Activated T-cell treated with anti-CD3 and anti-CD28 coated beads, Interleukin-2, amount 50 U/mL, for 1 hour (primary cell): Measurements from ENCODE around the gene ATG2A.

Experiments used
- DNase-seq: peaks from one replicate; pipeline ENCODE4 v3.0.0-alpha.2; 2020

ATG2A gene

DNA sequence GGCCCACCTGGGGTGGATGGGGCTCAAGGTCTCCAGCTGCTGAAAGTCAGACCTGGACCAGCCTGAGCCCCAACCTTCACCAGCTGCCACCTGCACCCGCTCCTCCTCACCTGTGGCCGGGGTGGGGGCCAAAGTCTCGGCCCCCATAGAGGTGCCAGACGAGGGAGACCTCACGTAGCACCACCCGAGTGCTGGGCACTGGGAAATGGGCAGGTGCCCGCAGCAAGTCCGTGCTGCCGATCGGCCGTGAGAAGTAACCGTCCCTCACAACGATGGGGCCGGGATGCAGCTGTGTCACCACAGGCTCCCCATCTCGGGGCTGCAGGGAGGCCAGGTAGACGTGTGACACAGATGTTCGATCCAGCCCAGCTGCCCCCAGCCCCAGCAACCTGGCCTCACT is 16.2 kb downstream of the ATG2A start:
- DNase-seq, result no peak

DNA sequence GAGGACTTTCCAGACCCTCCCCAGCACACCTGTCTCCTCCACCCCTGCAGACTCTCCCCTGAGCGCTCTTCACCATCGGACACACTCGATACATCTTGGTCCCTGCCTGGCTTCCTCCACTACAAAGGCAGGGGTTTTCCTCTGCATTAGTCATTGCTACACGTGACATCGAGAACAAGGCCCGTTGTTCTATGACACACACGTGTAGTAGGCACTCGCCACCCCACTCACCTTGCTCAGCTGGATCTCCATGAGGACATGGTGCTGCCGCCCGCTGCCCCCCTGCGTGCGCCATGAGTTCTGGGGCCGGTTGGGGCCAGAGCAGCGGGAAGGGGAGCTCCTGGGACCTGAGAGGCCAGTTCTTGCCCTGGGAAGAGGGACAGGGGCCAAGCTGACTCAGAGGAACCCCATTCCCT is 16.7 kb downstream of the ATG2A start:
- peak; percentile 55 for DNase-seq

DNA sequence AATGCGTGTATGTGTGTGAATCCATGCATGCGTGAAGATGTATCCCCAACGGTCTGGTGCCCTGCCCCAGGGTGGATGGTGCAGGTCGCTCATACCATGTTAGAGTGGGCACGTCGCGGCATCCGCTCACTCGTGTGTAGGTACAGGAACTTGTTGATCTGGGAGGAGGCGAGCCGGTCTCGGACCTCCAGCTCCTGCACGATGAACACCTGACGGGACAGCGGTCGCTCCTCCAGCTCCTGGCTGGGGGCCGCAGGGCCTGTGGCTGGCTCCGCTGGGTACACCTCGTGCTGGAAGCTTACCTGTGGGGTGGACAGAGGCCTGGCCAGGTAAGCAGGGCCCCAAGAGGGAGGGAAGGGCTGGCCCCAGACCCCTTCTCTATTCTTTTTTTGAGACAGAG is 18.5 kb downstream of the ATG2A start:
- no peak for DNase-seq

DNA sequence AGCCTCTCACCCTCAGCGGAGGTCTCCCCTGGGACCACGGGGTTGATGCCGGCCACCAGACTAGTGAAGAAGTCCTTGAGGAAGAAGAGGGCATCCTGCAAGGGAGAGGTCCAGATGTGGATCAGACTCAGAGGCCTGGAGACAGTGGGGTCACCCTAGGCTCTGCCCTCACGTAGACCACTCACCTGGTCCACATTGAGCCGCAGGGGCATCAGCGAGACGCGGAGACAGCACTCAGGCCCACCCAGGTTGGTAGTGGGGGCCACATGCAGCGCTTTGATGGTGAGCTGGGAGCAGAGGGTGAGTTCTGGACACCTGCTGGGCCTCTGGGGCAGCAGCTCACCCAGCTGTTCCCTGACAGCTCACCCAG is 18.9 kb downstream of the ATG2A start:
- no peak for DNase-seq

DNA sequence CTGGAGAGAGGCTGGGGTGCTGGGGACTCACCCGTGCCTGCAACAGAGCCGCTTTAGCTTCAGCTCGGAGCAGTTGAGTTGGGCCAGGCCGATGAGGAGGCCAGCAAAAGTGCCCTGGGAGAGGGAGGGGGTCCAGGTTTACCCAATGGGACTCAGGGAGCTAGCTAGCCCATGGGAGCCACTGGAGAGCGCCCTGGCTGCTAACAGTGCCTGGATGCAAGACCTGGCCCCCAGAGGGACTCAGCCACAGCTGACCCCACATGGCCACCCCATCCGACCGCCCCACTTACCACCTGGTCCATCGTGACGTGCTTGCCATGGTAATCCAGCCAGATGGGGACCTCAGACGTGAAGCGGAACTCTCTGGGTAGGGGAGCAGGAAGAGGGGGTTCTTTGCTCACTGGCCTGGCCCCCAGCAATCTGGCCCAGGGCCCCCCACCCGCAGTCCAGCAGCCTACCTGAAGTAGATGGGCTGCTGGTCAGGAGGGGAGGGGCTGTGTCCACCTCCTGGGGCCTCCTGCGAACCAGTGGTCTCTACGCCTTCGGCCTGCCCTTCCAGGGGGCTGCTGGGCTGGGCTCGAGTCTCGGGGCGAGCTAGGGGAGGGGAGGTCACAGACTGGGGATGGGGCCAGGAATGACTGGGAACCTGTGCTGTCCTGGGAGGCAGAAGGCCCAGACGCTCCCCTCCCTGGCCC is 19.5 kb downstream of the ATG2A start:
- no peak for DNase-seq

DNA sequence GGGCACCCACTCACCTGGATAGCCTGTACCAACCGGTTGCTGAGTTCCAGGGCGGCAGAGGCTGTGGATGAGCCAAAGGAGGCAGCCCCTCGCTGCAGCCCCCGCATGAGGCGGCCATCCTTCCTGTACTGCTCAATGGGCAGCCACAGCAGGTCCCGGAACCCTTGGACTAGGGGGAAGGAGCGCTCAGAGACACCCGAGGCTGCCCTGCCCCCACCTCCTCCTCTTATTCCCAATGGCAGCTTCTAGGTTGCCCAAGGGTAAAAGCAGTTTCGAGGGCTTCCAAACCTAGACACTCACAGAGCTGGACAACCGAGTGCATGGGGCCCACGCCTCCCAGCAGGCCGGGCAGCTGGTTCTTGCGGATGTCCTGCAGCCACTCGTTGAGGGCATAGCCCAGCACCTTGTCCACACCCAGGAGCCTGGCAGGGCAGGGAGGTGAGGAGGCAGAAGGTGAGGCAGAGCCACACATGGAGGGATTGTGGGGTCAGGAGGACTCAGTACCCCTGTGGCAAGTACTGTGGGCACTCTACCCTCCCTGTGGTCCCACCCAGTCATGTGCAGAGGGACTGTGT is 20.5 kb downstream of the ATG2A start:
- DNase-seq, result no peak

DNA sequence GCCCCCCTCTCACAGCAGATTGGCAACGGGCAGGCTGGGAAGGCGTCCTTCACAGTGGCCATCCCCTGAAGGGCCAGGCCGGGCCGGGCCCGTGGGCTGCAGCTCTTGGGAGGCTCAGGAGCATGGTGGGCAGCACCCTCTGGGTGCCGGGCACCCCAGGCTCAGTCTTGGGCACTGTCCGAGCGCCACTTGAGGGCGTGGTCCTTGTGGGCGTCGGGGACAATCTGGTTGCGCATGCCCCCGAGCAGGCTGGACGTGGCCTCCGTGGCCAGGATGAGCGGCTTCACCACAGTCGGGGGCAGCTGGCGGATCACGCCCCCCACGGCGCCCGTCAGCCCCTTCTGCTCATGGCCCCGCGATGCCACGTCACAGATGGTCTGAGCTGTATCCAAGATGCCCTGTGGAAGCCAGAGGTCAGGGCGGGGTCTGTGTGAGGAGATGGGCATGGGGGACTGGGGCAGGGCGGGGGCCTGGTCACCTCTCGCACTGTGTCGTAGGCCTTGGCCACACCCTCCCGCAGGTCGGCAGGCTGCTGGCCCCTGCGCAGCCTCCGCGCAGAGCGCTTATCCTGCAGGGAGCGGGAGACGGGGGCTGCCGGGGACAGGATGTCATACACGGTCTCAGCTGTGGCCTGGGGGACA is 22.1 kb downstream of the ATG2A start:
- DNase-seq, result no peak

DNA sequence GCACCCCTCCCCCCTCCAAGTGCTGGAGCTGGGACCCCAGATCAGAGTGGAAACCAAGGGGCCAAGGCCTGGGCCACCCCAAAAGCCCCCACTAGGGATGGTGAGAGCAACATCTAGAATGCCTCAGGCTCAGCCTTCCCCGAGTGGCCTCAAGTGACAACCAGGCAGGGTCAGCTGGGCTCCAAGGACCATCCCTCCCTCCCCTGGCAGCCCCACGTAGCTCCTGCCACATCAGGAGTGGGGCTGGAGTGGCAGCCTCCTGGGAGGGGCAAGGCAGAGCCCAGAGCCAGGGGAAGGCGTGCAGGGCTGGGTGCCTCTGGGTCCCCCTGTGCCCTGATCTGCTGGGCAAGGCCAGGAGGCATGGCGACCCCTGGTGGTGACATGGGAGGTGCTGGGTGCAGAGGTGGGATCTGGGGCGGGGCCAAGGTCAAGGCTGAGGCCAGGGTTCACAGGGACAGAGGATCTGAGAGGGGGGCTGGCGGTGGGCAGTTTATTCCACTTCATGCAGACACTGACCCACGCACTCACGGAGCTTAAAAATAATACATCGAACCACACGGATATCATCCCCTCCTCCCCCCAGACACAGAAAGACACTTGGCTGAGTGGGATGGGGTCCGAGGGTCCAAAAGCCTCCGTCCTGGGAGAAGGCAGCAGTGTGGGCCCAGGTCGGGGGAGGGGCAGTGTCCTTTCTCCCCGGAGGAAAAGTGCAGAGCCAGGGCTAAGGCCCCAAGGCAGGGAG is 22.8 kb downstream of the ATG2A start:
- DNase-seq, result peak; percentile 92

DNA sequence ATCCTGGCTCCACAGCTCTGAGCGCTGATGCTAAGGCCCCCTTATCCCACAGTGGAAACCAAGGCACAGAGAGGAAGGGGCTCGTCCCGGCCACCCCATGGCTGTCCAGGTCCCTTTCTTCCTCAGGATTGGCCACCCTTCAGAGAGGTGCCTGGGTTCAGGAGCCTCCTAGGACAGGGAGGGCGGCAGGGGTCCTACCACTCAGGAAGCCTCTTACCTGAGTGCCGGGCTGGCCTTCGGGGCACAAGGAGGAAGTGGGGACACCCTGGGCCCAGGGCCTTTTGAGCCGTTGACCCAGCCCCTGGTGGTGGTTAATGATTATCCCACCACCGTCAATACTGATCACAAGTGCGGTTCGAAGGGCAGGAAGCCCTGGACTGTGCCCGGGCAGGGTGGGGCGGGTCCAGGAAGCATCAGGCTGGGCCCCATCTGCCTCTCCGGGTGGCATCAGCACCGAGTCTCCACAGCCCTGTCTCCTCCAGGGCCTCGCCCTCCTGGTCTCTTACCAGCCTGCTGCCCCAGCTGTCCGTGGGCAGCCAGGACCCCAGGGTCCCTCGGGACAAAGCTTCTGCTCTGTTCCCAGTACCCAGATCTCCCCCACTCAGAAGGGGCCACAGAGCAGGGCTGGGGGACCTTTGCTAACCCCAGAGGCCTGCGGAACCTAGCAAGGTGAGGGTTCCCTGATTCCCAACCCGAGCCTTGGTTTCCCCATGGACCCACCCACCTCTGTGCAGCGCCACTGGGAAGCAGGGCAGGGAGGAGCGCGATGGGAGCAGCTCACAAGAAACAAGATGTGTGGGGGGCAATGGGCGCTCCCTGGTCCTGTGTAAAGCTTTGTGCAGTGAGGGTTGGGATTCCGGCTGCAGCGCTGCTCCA is 23.6 kb downstream of the ATG2A start:
- DNase-seq, result no peak

DNA sequence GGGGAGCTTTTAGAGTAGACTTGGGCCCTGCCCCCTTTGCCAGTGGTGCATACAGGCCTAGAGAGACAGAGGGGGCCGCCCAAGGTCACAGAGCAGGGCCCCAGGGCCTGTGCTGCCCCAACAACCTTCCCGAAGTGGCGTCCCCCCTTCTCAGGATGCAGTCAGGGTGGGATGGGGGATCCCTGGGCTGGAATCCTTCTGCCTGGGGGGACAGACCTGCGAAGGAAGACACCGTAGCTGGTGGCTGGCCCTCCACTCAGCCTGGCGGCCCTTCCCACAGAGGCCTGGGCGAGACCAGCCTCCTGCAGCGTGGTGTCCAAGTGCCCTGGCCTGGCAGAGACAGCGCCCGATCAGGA is 24.2 kb downstream of the ATG2A start:
- no peak for DNase-seq

DNA sequence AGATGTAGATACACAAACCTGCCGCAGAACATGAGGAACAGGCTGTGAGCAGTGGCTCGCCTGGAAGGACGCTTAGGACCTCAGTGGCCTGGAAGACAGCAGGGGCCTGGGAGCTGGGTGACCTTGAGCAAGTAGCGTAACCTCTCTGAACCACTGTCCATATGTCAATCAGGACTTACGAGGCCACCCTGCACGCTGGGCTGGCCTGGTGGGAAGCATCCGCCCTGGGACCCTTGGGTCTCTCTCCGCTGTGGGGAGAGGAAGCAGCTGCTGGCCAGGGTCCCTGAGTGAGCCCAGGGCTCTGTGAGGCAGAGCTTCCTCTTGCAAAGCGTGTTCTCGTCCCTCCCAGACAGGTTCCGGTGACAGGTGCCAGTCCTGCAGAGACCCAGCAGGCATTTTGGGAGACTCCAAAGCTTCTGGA is 24.6 kb downstream of the ATG2A start:
- DNase-seq, result no peak

DNA sequence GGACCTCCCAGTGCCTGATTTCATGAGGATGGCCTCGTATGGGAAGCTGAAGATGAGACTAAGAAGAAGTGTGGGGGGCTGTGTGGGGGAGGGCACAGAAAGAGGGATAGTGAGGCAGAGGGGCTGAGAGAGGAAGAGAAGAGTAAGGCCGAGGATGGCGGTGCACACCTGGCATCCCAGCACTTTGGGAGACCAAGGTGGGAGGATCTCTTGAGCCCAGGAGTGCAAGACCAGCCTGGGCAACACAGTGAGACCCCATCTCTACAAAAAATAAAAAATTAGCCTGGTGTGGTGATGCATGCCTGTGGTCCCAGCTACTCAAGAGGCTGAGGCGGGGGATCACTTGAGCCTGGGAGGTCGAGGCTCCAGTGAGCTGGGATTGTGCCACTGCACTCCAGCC is 25.1 kb downstream of the ATG2A start:
- DNase-seq, result no peak

DNA sequence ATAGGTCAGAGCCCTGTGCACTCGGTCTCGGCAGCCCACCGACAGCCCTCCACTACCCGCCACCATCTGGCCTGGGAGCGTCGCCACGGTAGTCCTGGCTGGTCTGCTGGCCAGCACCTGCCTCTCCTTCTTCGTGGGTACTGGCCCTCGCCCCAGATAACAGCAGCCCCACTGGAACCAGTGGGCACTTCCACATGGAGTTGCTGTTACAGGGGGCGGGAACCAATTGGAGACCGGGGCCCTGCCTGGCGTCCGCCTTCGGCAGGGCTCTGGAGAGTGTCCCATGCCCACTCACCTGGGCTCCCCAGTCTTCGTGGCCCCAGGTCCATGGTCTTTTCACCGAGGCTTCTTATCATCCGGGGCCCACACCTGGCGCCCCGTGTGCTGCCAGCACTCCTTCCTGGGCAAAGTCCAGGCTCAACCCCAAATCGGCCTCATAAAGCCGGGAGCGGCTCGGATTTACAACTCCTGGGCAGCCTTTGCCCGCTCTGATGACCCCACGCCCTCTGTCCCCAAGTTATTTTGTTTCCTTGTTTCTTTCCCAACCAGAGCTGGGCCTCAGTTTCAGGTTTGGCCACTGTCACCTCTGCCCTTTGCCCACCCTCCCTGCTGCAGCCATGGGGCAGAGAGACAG is 25.7 kb downstream of the ATG2A start:
- DNase-seq, result no peak

DNA sequence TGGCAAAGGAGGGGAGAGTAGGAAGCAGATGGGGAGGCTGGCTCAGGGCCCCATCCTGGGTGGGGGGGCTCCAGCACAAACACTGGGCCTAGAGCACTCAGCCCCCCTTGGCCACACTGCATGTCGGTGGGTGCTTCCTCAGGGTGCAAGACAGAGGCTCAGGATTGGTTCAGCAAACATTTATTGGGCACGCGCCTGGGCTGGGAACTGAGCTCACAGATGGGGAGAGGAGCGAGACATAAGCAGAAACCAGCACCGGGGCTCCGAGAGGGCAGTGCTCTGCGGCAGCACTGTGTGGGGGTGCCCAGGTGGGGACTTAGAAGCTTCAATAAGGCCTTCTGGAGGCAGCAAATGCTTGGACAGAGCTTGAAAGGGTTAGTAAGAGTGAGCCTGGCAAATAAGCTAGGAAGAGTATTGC is 26.5 kb downstream of the ATG2A start:
- no peak for DNase-seq

DNA sequence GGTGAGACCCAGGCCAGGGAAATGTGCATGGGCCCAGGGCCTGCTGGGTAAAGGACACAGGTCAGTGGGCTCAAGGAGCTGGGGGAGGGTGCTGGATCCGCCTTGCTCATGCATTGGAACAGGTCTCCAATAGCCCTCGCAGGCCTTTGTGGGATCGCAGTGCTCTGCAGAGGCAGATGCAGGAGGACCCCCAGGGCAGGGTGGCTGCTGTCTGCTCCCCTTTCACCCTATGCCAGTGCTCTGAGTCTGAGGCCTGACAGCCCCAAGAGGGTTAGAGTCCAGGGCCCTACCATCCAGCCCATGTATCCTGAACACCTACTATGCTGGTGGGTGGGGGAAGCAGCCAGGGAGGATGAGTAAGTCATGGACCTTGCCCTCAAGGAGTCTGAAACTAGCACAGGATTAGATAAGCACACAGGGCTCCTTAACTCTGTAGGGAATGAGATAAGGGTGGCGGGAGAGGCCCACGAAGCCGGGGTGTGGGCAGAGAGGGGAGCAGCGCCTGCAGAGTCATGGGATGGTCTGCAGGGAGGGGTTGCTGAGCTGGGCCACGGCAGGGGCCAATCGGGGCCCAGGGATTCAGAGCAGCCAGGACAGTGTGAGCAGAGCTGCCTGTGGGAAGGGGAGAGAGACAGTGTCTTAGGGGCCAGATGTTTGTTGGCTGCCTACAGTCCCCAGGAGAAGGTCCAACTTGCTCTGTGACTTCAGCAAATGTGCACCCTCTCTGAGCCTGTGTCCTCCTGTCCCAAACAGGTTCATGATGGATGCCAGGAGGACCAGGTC is 28.1 kb downstream of the ATG2A start:
- no peak for DNase-seq

DNA sequence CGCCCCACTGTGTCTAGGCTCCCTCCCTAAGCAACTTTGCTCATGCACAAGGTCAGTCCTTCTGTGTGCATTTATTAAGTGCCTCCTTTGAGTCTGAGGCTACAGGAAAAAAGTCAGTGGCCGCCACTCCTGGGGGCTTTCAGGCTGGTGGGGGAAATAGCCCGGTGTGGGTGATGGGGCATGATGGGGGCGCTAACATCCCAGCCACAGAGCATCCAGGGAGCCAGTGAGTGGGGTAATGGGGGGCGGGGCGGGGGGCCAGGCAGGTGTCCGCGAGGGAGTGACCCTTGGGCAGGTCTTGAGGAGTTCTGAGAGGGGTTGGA is 28.6 kb downstream of the ATG2A start:
- DNase-seq, result no peak

DNA sequence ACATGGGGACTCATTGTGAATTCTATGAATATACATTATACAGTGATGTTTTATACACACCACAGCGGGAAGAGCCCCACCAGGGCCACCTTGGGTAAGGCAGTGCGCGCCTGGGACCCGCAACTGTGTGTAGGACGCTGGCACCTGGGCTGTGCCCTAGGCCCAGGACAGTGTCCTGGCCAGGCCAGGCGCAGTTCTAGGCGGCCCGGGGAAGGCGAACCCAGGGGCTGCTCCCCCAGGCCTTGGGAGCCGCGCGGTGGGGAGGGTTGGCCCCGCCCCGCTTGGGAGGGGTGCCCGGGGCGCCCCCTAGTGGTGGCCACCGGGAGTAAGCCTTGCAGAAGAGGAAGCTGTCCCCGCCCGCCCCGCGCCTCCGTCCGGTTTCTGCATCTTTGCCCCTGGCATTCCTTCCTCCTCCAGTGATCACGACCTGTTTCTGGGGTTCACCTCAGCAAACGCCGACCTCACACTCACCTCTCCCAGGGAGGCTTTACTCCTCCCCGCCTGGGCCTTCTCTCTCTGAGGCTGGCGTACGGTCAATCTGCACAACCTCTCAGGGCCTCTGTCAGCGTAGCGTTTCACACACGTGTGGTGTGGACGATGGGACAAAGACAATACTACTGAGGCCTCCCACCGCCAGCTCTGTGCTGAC is 29.1 kb downstream of the ATG2A start:
- peak; percentile 90 for DNase-seq

DNA sequence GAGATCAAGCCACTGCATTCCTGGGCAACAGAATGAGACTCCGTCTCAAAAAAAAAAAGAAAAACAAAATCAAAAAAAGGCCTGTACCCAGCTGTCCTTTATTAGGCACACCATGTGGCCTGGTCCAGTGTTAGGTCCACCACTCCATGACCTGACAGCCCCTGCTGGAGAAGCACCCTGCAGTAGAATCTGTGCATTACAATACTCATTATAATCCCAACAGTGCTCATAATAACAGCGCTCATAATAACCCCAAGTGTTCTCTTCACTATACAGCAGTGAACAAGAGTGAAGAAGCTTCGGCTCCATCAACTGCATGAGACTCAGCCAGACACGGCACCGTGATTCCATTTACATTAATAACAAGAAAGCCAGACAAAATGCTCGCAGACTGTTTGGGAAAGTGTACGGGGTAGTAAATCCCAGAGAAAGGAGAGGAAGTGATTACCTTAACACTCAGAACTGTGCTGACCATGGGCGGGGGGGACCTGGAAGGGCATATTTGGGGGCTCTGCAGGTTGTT is 29.7 kb downstream of the ATG2A start:
- DNase-seq, result no peak

DNA sequence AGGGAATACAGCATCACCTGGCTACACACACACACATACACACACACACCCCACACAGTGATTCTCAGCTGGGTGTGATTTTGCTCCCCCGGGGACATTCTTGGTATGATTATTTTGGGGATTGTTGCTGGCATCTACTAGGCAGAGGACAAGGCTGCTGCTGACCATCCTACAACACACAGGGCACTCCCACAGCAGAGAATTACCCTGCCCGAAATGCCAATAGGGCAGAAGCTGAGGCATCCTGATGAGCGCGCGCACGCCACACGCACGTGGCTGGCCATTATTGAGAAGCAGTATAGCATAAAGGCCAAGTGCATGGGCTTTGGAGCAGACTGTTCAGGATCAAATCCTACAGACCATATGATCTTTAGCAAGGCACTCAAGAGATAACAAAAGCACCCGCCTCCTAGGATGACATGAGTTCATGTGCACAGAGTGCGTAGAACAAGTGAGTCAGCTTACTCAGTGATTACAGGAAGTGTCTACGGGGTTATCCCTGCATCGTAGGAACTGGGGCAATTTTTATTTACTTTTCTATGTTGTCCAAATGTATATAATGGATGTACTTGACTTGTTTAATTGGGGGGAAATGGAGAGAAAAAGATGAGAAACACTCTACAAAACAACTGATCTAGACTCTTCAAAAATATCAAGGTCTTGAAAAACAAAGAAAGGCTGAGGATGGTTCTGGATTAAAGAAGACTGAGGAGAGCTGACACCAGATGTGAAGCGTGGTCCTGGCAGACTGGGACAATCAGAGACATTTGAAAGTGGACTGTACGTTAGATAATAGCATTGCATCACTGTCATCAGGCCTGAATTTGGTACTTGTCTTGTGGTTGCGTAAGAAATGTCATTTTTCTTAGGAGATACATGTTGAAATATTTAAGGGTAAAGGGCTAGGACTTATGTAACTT is 31.4 kb downstream of the ATG2A start:
- DNase-seq, result no peak

DNA sequence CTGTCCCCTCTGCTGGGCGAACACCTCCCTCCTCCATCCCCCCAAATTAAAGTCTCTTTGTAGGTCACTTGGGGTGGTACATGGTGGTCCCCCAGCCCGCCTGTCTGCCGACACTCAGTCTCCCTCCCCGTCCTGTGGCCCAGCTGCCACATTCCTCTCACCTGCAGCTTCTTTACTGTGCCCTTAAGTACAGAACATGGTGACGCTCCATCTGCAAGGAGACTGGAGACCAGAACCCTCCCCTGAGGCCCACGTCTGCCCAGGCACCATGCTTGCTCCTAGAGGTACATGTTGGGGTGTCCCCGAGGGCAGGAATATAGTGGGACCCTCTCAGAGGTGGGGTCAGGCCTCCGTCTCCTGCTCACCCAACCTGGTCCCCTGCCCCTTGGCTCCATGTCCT is 33.0 kb downstream of the ATG2A start:
- no peak for DNase-seq
